ENCODE results near the gene CCSER1. TPM values are rescaled to one million over a fixed set of nuclear protein-coding genes. Genes with fewer than 3 reads are reported as not detected.
"Not testable (repeated sequence)": the region's sequence is repeated elsewhere in the genome, so short reads cannot be mapped to it uniquely, and the experiment has no call there.

CCSER1 gene
- total RNA-seq, 1 donor from 2014 or later, result 94.5 TPM

DNA sequence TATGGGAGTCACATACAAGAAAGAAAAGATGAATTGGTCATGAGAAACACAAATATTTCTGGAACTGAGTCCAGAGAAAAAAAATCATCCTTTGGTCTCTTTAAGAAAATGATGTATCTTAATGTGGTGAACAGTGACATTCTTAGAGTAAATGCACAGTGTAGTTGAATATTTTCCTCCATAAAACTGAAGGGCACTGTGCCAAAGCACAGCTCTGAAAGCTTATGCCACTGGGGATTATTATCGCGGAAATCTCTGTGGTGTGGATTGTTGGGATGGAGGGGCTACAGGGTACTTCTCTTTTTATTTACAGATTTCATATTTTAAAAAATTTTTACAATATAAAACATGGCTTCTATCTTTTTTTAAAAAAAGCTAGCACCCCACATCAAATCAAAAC is 908.1 kb downstream of the CCSER1 start:
- DNase-seq (ENCODE audit: low spot score), result no peak

DNA sequence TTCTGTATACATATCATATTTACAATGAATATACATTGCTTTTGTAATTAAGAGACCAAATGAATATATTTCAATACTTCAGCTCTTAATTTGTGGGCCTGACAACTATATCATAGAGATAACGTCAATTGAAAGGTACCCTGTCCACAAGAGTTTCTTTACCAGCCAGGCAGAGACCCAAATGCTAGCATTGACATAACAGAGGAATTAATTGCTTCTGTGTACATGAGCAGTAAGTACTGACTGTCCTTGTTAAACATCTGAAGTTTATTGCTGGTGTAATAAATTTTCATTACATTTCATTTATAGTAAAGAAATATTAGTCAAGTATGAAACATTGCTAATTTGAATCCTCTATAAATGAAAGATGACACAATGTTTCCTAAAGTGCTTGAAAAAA is 910.8 kb downstream of the CCSER1 start:
- DNase-seq (ENCODE audit: low spot score), result no peak

DNA sequence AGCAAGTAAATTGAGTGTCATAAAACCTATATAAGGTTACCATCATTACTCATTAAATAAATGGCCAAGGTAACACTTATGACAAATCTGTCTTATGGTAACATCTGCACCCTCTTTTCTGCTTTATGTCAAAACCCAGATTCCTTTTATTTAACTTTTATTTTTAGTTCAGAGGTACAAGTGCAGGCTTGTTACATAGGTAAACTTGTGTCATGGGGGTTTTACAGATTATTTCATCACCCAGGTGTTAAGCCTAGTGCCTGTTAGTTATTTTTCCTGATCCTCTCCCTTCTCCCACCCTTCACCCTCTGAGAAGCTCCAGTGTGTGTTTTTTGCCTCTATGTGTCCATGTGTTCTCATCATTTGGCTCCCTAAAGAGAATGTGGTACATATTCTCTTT is 930.7 kb downstream of the CCSER1 start:
- no peak for DNase-seq (ENCODE audit: low spot score)

DNA sequence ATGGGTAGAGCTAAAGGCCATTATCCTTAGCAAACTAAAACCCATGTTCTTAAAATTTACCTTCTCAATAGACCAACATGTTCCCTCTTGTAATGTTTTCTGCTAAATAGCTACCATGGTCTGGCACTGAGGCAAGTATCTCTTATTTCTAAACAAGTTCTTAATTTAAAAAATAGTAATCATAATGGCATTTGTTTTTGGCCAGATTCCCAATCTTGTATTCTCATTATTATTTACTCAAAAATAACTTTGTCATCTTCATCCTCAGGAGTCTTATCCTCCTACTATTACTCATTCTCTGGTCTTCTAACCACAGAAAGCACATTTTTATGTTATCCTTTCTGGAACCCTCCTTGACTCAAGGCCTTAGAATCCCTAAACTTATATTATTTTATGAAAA is 931.2 kb downstream of the CCSER1 start:
- no peak for DNase-seq (ENCODE audit: low spot score)

DNA sequence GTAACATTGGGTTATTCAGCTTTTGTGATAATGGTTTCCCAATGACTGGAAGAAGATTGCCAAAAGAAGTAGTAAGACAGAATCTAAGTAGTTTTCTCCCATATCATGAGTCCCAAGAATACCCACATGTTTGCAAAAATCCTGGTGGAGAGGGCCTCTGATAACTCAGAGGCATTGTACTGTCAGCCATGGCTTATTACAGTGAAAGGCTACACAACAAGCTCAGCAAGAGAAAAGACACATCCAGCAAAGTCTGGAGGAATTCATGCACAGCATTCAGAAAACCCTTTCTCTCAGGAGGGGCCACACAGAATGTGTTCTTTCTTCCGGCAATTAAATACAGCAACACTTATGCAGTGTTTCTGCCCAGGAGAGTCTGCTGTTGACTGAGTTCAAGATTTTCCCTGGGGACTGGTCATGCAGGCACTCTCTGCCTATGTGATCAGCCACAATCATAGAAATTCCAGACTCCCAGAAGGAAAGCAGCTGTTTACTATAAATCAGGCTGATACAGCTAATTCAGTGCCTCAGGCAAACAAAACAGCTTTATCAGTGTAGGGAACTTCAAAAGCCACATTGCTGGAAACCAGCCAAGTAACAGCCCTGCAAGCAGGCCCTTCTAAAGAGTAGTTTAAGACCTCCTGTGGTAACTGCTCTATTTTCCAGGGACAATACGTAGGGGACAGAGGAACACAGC is 937.1 kb downstream of the CCSER1 start:
- no peak for DNase-seq (ENCODE audit: low spot score)

DNA sequence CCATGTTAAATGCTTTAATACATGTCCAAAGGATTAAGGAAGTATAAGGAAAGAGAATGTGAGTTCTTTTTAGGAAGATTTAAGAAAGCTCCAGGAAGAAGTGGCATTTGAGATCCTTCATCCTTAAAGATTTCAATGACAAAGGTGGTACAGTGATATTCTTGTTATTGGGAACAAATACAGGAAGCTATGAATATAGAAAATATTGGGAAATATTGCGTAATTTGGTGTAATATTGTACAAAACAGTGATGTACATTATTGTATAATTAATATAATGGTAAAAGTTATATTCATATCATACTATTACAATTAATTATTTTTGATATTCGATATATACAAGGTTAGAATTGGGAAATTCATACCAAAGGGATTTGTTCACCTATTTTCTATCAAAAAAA is 937.9 kb downstream of the CCSER1 start:
- no peak for DNase-seq (ENCODE audit: low spot score)

DNA sequence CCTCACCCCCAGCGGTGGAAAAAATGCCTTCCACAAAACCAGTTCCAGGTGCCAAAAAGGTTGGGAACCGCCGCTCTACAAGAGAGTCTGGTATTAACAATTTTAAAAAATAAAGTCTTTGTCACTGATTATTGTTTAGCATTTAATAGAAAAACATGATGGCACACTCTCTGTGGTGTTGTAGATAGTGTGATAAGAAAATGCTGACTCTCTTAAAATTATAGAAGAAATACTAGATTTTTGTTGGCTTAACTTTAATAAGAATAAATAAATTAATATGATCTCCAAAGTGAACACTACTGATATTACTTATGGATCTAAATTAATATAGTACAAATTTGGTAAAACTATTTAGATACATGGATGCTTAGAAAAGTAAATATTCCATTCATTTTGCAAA is 943.5 kb downstream of the CCSER1 start:
- DNase-seq (ENCODE audit: low spot score), result no peak

DNA sequence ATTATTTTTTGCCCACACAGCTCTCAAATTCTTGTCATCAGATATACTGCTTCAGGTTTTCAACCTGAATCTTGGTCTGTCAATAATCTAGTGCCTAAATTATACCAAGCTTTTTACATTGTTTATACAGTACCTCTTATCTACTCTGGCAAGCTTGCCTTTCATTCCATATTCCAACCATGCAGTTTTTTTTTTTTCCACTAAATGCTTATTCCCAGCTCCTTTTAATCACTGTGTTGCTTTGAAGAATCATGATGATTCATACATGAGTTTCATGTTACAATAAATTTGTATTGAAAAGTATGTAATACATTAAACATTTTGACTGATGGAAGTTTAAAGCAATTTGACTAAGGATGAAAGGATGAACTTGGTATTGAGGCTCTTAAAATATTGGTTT is 949.0 kb downstream of the CCSER1 start:
- DNase-seq (ENCODE audit: low spot score), result no peak

DNA sequence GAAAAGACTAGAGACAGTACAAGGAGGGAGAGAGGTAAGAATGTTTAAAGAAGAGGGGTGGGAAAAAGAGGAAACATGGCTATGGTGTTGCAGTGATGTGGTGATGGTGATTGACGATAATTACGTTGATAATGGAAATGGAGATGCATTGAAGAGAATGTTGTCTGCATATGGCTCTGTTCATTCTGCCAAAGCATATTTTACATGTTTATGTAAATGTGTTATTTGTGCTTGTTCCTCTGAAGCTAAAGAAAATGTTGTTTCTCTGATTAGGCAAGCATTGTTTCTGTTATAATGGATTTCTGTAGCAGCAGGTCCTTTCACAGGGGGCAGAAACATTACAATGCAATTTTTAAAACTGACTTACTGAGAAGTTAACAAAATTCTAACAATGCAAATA is 958.8 kb downstream of the CCSER1 start:
- no peak for DNase-seq (ENCODE audit: low spot score)

DNA sequence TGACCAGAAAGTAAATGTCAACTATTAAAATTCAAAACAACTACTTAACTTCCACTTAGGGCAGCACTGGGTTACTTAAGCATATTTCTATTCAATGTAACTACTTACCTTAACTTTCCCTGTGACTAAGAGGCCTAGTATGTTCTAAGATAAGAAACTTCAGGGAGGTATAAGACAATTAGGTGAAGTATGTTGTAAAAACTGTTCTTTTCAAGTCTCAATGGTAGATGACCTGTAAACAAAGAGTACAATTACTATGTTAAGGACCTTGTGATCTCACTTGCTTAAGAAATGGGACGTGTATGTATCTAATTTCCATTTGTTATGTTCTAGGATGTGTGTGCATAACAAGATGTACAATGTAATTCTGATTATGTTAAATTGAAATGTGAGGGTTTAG is 960.5 kb downstream of the CCSER1 start:
- DNase-seq (ENCODE audit: low spot score), result no peak

DNA sequence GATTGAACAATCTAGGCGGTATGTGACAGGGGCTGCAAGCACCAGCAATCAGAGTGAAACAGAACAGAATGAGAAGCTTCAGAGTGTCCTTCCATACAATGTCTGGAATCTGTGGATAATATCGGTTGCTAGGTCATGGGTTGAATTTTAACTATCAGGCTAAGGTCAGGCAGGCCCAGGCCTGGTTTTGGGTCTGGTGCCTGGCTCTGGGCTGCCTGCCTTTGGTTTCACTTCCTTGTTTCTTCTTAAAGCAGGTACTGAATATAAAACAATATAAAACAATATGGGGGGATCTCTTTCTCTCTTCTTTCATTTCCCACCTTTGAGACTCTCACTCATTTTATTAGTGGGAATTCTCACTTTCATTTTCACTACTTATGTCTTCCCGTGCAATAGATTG is 962.0 kb downstream of the CCSER1 start:
- DNase-seq (ENCODE audit: low spot score), result no peak

DNA sequence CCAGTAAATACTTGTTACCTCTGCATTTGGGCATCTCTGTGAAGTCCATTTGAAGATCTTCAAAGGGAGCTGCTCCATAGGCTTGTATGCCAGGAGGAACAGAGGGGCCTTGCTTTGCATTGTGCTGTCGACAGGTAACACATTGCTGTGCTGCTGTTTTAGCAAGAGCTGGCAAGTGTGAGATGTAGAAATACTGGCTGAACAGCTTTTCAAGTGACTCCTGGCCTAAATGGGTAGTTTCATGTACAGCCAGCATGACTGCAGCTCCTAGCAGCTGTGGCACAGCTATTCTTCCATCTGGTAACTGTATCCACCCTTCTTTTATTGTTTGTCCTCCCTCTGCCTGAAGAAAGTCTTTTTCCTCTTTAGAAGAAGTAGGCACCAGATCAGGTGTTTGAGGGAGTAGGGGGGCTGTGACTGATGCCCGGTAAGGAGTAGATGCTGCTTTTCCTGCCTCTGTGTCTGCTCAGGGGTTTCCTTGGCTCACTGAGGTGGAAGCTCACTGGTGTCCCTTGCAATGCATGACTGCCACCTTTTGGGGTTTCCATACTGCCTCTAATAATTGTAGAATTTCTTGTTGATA is 965.3 kb downstream of the CCSER1 start:
- peak; percentile 56 for DNase-seq (ENCODE audit: low spot score)

DNA sequence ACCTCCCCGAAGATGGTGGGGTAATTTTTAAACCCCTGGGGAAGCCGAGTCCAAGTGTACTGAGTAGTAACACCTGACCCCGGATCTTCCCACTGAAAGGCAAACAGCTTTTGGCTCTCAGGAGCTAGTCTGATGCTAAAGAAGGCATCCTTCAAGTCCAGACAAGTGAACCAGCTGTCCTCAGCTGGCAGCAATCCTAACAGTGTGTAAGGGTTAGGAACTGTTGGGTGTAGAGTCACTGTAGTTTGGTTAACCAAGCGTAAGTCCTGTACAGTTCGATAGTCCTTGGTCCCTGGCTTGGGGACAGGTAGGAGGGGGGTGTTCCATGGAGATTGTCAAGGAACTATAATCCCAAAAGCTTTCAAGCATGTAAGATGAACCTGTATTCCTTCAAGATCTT is 967.0 kb downstream of the CCSER1 start:
- not testable (repeated sequence) for DNase-seq (ENCODE audit: low spot score)

DNA sequence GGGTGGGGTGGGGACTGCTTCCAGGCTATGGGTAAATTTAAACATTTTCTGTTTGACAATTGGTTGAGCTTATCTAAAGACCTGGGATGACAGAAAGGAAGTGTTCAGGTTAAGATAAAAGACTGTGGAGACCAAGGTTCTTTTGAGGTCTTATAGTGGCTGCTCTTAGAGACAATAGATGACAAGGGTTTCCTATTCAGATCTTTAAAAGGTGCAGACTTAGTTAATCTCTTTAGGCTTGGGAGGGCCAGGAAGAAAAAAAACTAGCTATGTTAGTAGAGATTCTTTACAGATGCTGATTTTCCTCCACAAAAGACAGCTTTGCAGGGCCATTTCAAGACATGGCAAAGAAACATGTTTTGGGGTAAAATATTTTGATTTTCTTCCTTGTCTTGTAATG is 972.5 kb downstream of the CCSER1 start:
- DNase-seq (ENCODE audit: low spot score), result no peak

DNA sequence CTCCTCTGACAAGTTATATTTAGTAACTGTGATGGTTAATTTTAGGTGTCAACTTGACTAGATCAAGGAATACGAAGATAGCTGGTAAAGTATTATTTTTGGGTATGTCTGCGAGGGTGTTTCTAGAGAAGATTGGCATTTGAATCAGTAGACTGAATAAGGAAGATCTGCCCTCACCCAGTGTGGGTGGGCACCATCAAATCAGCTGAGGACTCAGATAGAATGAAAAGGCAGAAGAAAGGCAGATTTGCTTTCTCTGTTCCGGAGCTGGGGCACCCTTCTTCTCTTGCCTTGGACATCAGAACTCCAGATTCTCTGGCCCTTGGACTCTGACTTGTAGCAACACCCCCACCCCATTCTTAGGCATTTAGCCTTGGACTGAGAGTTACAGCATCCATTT is 981.6 kb downstream of the CCSER1 start:
- DNase-seq (ENCODE audit: low spot score), result no peak

DNA sequence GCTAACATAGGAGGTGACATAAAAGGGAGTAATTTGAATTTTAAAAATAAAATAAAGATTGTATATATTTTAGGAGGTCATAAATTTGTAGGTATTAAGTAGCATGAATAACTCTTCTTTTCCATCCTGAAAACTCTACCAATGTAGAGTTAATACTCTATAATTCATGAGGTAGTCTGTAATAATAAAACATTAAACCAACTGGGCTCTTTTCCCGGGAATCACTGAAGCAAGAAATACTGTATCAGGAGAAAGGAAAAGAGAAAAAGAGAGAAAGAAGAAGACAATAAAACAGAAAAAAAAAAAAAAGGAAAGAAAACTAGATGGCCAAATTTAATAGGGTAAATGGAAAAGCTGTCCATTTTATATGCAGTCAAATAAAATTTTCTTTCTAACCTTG is 984.4 kb downstream of the CCSER1 start:
- no peak for DNase-seq (ENCODE audit: low spot score)

DNA sequence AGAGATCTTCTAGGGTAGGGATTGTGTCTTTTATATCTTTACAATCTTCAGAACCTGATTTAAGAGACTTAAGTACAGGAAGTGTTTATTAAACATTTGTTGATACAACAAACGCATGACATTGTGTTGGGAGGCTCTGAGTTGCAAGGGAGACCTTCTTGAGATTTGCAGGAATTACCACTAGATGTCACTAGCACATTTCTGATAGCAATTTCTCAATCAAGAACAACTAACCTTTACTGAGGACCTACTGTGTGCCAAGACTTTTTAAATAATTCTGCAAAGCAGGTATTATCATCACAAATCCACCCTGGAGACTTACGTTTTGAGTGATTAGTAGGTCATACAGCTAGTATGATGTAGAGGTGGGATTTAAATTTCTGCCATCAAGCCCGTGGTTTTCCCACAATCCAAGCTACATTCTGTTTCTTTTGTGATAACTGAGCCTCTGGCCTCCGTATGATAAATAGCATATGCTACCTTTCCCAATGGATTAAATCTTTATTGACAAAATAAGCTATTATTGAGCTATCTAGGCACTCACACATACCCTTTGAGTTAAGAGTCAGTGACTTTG is 986.0 kb downstream of the CCSER1 start:
- no peak for DNase-seq (ENCODE audit: low spot score)

DNA sequence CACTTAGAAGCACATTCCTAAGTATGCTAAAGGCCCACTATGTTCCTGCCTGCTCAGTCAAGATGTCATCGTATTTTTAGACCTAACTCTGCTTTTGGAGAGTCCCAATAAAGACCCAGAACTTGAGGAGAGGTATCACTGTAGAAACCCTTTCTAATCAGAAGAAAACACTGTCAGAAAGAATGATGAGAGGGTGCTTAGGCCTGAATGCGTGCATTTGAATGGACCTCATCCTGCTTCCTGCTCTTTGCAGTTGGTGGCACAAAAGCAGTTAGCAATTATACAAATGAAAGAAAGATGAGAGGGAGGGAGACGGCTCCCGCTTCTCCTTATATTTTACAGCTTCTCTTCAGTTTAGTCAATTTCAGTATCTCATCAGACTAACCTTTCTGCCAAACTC is 987.2 kb downstream of the CCSER1 start:
- no peak for DNase-seq (ENCODE audit: low spot score)

DNA sequence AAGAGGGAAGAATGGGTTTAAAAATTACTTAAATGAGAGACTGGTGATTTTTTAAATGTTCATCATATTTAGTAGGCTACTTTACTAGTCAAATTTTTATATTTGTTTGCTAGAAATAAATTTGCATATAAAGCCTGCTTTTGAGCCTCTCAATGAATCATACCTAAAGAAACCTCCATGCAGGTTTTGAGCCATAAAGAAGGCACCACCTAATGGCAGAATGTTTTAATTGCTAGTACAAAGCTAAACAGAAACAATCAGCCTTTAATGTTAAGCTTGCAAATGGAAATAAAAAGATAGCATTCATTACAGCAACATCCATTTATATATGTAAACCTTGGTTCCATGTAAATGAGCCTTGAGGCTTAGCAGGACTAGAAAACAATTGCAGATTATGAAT is 989.7 kb downstream of the CCSER1 start:
- no peak for DNase-seq (ENCODE audit: low spot score)

DNA sequence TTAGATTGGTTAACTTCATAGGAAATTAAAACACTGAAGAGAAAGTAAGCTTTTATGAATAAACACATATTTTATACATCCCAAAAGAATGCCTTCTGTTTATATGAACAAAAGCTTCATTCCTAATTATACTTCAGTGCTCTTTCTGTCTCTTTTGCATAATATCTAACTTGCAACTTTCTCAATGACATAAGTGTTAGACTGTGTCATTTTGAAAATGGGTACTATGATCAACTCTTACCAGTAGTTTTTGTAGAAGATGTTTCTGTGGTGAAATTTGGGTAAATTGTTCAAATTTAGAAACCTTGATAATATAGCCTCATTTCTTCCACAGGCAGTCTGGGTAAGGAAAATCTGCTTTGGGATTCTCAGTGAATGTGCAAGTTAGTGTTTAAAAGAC is 991.4 kb downstream of the CCSER1 start:
- DNase-seq (ENCODE audit: low spot score), result no peak

DNA sequence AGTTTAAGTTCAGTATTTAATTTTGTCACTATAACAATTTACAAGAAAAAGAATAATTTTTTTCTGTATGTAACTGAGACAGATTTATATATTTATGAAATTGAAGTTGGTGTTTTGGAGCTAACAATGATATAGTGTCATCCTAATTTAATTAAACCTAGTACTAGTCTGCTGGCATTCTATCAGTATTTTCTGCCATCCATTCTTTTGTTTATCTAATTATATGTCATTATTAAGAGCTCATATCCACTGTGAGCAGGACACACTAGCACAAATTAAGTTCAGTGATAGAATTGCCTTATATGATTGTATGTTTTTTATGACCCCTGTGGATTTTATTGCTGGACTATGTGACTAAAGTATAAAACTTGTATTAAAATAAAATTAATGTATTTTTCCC is 996.5 kb downstream of the CCSER1 start:
- DNase-seq (ENCODE audit: low spot score), result no peak

DNA sequence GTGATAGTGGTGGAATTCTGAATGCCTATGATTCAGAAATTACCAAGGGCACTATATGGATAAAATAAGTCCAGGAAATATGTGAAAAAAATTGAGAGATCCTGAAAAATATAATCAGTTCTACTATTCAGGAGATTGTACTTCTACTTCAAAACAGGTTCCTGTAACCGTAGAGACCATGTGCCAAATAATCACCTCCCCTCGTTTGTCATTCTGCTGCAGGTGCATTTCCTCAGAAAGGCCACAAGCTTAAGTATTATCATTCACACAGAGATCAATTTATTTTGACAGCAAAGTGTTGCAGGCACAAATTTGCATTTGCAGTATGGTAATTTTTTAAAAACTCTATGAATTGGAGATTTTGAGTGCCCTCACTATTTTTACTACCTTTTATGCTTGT is 1000.0 kb downstream of the CCSER1 start:
- DNase-seq (ENCODE audit: low spot score), result no peak

DNA sequence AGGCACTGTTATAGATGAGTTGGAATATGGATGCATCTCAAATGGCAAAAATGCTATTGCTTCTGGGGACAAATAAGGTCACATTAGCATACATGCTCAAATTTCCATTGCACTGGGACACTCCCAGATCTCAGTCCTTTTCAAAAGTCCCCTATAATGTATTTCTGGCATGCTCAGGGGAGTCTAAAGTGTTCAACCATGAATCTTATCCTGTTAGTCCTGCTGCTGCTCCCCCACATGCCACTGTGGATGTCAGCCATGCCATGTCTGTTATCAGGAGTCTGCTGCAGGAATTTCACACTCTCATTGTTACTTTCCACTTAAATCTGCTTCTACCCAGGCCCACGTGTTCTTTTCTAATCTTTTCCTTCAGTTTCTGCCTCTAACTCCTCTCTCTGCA is 1000.6 kb downstream of the CCSER1 start:
- no peak for DNase-seq (ENCODE audit: low spot score)

DNA sequence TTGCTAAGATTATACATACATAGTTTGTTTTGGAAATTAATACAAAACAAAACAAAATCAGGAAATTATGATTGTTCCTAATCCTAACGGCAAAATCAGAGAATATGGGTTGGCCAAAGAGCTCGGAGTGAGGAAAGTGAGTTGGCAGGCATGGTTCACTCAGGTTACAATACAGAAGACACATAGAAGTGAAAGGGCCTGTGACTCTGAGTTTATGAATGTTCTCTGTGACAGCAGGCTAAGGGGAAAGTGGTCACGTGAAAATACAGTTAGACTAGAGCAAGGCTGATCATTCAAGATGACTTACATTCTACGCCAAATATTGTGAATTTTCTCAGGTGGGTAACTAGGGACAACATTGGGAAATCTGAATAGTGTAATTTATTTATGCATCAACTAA is 1001.3 kb downstream of the CCSER1 start:
- no peak for DNase-seq (ENCODE audit: low spot score)

Data from ureter (tissue), 1 donor.